HCT116 (cell line): ENCODE data around the gene DPM2. TPM values are rescaled to one million over a fixed set of nuclear protein-coding genes. Genes with fewer than 3 reads are reported as not detected.
A peak's percentile ranks its signal among the peaks of the same experiment; 100 is the strongest.

Experiments
- ATAC-seq: fragments of 200-7000 bp; cut with Tn5 transposase; 2 replicates; pipeline ENCODE4 v1.9.1; 2020; ENCODE audit warnings: mild to moderate bottlenecking, moderate library complexity
- BruUV-seq: library from RNA; stranded (reverse); fragments of 400-500 nt; replicated peaks from 2 replicates; lab custom pipeline; 2021; lab: Mats Ljungman, UMichigan
- CTCF ChIA-PET: fragments of 300-600 bp; sonication (Branson Sonifier 250); formaldehyde crosslinking; loops from one replicate; lab custom pipeline; 2021; ENCODE audit warnings: antibody characterized with exemption; lab: Charles Lee
- POLR2A ChIA-PET: fragments of 300-600, 350-600 bp; sonication (Branson Sonifier 250); formaldehyde crosslinking; loops from one replicate; lab custom pipeline; 2021; ENCODE audit warnings: antibody characterized with exemption; lab: Charles Lee
- RAD21 ChIA-PET, 2 experiments: fragments of 300-600 bp; sonication (Branson Sonifier 250); formaldehyde crosslinking; loops; one replicate each; lab custom pipeline; 2023; ENCODE audit warnings: low total read pairs in 2 of 2; ENCODE audit not compliant: uncharacterized antibody in 2 of 2, unreplicated experiment in 2 of 2, low non-redundant PET in 1 of 2; lab: Charles Lee
- DNase-seq: peaks from one replicate; pipeline ENCODE4 v3.0.0-alpha.2; 2010; ENCODE audit warnings: low read depth, low spot score
- H2AFZ ChIP-seq: fragments of 200-600 bp; shearing (Covaris generic), sonication (generic); 2 replicates; pipeline ENCODE4 v1.6.1; 2017; ENCODE audit warnings: low read depth, mixed run types, mixed read lengths, antibody characterized with exemption, low read length; ENCODE audit not compliant: poor library complexity, severe bottlenecking
- H3K27ac ChIP-seq: 2 replicates; pipeline ENCODE4 v1.5.1; 2012; ENCODE audit warnings: low read depth, low read length
- H3K27me3 ChIP-seq: fragments of 200-600 bp; sonication (generic); 2 replicates; pipeline ENCODE4 v1.6.1; 2016; ENCODE audit warnings: mixed run types, low read length, mixed read lengths; ENCODE audit not compliant: insufficient read depth
- H3K36me3 ChIP-seq, 2 experiments: fragments of 200-500 bp in 1 of 2; fragments of 200-600 bp in 1 of 2; sonication (Bioruptor generic) in 1 of 2; sonication (generic) in 1 of 2; 2 replicates each; pipeline versions ENCODE4 v1.5.1 to v1.6.1; 2014 to 2016; ENCODE audit warnings: low read length in 2 of 2, inconsistent platforms in 1 of 2, mixed read lengths in 1 of 2, mixed run types in 1 of 2; ENCODE audit not compliant: insufficient read depth in 2 of 2, control insufficient read depth in 1 of 2
- H3K4me1 ChIP-seq, 2 experiments: fragments of 200-600 bp in 1 of 2; sonication (generic) in 1 of 2; 2 replicates each; pipeline versions ENCODE4 v1.5.1 to v1.6.1; 2012 to 2017; ENCODE audit warnings: low read length in 2 of 2, inconsistent platforms in 1 of 2, mild to moderate bottlenecking in 1 of 2, mixed read lengths in 1 of 2, mixed run types in 1 of 2, moderate library complexity in 1 of 2; ENCODE audit not compliant: insufficient read depth in 2 of 2, control insufficient read depth in 1 of 2
- H3K4me2 ChIP-seq: fragments of 200-600 bp; sonication (generic); 2 replicates; pipeline ENCODE4 v1.6.1; 2017; ENCODE audit warnings: mixed run types, low read length, mixed read lengths
- H3K4me3 ChIP-seq, 2 experiments: fragments of 200-600 bp in 1 of 2; sonication (generic) in 1 of 2; replicated peaks in 1 of 2; 2 replicates each; pipeline ENCODE4 v1.5.1; 2011 to 2016; ENCODE audit warnings: low read length in 2 of 2, control low read depth in 1 of 2, low read depth in 1 of 2, mild to moderate bottlenecking in 1 of 2, mixed read lengths in 1 of 2, mixed run types in 1 of 2
- H3K79me2 ChIP-seq: fragments of 200-600 bp; sonication (generic); 2 replicates; pipeline ENCODE4 v1.6.1; 2017; ENCODE audit warnings: mild to moderate bottlenecking, mixed run types, low read length, moderate library complexity, mixed read lengths; ENCODE audit not compliant: insufficient read depth
- H3K9ac ChIP-seq: fragments of 200-600 bp; sonication (generic); 2 replicates; pipeline ENCODE4 v1.6.1; 2016; ENCODE audit warnings: low read length, mixed read lengths
- H3K9me2 ChIP-seq: fragments of 200-600 bp; sonication (generic), shearing (Covaris generic); 2 replicates; pipeline ENCODE4 v1.6.1; 2017; ENCODE audit warnings: mixed run types, mild to moderate bottlenecking, moderate library complexity; ENCODE audit not compliant: insufficient read depth
- H3K9me3 ChIP-seq, 2 experiments: fragments of 200-500 bp in 1 of 2; fragments of 200-600 bp in 1 of 2; sonication (Bioruptor generic) in 1 of 2; sonication (generic) in 1 of 2; 2 replicates each; pipeline ENCODE4 v1.6.1; 2014 to 2017; ENCODE audit warnings: low read length in 2 of 2, mixed read lengths in 2 of 2, inconsistent platforms in 1 of 2, low read depth in 1 of 2, mild to moderate bottlenecking in 1 of 2, mixed run types in 1 of 2, moderate library complexity in 1 of 2; ENCODE audit not compliant: control insufficient read depth in 1 of 2, insufficient read depth in 1 of 2
- H4K20me1 ChIP-seq: fragments of 200-600 bp; sonication (generic), shearing (Covaris generic); 2 replicates; pipeline ENCODE4 v1.6.1; 2017; ENCODE audit warnings: mixed run types, mild to moderate bottlenecking, moderate library complexity; ENCODE audit not compliant: insufficient read depth
- POLR2A ChIP-seq: IDR thresholded peaks from 2 replicates; pipeline ENCODE4 v1.7.0; 2011; ENCODE audit warnings: borderline replicate concordance; ENCODE audit not compliant: insufficient read depth, insufficient read length; ENCODE audit errors: extremely low read depth
- POLR2AphosphoS5 ChIP-seq: IDR thresholded peaks from 2 replicates; pipeline ENCODE4 v1.6.1; 2011; ENCODE audit warnings: mild to moderate bottlenecking, low read depth, low read length, moderate library complexity
- ZFX ChIP-seq: fragments of 450-650 bp; IDR thresholded peaks from 2 replicates; pipeline ENCODE4 v1.6.1; 2017
- intact Hi-C: fragments of 100-400 bp; cut with micrococcal nuclease; formaldehyde crosslinking; loops from 2 replicates; pipeline ENCODE4 v1.10.0; 2022
- total RNA-seq: library from RNA; stranded (reverse); gene quantifications from one replicate; pipeline ENCODE4 v1.2.1, GENCODE V29; 2021; ENCODE audit not compliant: unreplicated experiment
- TF ChIP-seq, protein P1 (sequence below): IDR thresholded peaks from 2 replicates; pipeline ENCODE4 v1.6.1; 2011; ENCODE audit warnings: mild to moderate bottlenecking, low read length, moderate library complexity; ENCODE audit not compliant: insufficient replicate concordance; ENCODE audit errors: extremely low read depth

DPM2 gene
- total RNA-seq, 1 experiment from 2014 or later: 54.6 TPM

DNA sequence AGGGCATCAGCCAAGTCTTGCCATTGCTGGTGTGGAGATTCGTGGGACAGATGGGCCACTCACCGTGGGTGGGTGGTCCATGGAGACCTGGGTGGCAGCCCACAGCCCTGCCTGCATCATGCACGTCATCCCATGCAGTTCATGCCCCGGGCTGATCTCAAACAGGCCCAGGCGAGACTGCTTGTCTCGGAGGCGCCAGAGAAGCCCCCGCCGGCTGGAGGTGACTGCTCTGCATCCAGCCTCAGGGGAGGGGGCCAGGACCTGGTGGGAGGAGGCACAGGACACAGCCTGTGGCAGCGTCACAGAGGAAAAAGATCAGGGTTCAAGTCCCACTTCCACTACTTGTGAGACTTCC, 8.1 kb downstream of the DPM2 start:
- ChIA-PET RAD21 (no interaction called here), CTCF (interaction anchor here (1.0 to 2.6 kb wide), 2 partner anchors 14 to 195 kb away, joined by 3 to 14 read pairs; partner anchors contain the start of gene TOR2A)
- H4K20me1 ChIP-seq: no peaks in the 10 kb centered on the region
- TF ChIP-seq, protein P1, sequence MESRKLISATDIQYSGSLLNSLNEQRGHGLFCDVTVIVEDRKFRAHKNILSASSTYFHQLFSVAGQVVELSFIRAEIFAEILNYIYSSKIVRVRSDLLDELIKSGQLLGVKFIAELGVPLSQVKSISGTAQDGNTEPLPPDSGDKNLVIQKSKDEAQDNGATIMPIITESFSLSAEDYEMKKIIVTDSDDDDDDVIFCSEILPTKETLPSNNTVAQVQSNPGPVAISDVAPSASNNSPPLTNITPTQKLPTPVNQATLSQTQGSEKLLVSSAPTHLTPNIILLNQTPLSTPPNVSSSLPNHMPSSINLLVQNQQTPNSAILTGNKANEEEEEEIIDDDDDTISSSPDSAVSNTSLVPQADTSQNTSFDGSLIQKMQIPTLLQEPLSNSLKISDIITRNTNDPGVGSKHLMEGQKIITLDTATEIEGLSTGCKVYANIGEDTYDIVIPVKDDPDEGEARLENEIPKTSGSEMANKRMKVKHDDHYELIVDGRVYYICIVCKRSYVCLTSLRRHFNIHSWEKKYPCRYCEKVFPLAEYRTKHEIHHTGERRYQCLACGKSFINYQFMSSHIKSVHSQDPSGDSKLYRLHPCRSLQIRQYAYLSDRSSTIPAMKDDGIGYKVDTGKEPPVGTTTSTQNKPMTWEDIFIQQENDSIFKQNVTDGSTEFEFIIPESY: no peak
- no peak for TF ChIP-seq ZFX
- TF ChIP-seq POLR2AphosphoS5: no peak
- TF ChIP-seq POLR2A: peak; percentile 1
- TF ChIP-seq, all 23 proteins: peak for 1
- H3K9me3 ChIP-seq: no peaks in the 10 kb centered on the region
- H3K4me1 ChIP-seq: peaks cover 52 to 83% of the 10 kb centered on the region in 2 experiments
- H3K27me3 ChIP-seq: no peaks in the 10 kb centered on the region
- POLR2A ChIA-PET: interaction anchor here (1.1 kb wide), 1 partner anchor 10 kb away, joined by 3 read pairs; no protein-coding TSS in a partner anchor
- peaks cover 7% of the 10 kb centered on the region; the same call in 1 of the 2 replicates for H3K79me2 ChIP-seq
- no peak overlapping the region for H3K4me2 ChIP-seq
- no peak overlapping the region for H3K4me3 ChIP-seq
- no peak for ATAC-seq
- H3K27ac ChIP-seq: peak overlapping the region; percentile 84; the same call in 1 of the 2 replicates
- intact Hi-C loops: loop anchor here (5.0 kb wide), 1 partner anchor 108 kb away; no protein-coding TSS in a partner anchor
- BruUV-seq: no TSS peak
- no peak overlapping the region for H3K9ac ChIP-seq
- no peaks in the 10 kb centered on the region; a peak in 1 of 4 replicates for H3K36me3 ChIP-seq
- H3K9me2 ChIP-seq: no peaks in the 10 kb centered on the region
- no peak overlapping the region for H2AFZ ChIP-seq
- no peak for DNase-seq
